Heart left ventricle (tissue), 13 donors: ENCODE results near the gene ANGPTL7.

Experiments used
- POLR2A ChIP-seq, 2 donors: fragments of 450-650 bp; IDR thresholded peaks; one replicate each; pipeline ENCODE4 v1.6.1; 2017; ENCODE audit warnings: antibody characterized with exemption in 2 of 2, mild to moderate bottlenecking in 2 of 2, moderate library complexity in 2 of 2
- TF ChIP-seq, protein P1 (sequence below), 12 donors: fragments of 200-600 bp; sonication (generic) in 4 of 12; IDR thresholded peaks; one replicate each; pipeline versions ENCODE4 v1.5.0 to v1.8.0; 2018 to 2022; ENCODE audit warnings: antibody characterized with exemption in 12 of 12, mild to moderate bottlenecking in 5 of 12
- donor health status: ischemic (EF 13 %, LVEDD 7.1; RV severe dilation, severe dysfunction).
- donor health status: DM: no; HTN: yes; CAD: no.
- donor health status: DM: no; HTN: no; CAD: no.
- donor health status: ischemic (EF 25% LVEDD 6.9; RV normal size, moderate dysfunction).
- donor health status: ischemic (EF 25% LVEDD 5.7; RV mildly dilated, moderate dysfunction).
- donor health status: ischemic (EF 35%, LVEDD 5.7; RV mildly dilated, moderate dysfunction).
- donor health status: nonischemic (EF 11% LVEDD 7.7; RV severe dilation, severe dysfunction).
- donor health status: DM: yes; HTN: yes; CAD: no.
- donor health status: PGD.
- donor health status: ischemic (EF 29% LVEDD 5.4; RV normal size, mild dysfunction).
- donor health status: nonischemic (EF 23%, LVEDD 6.1; RV moderate dilation, normal function).

DNA sequence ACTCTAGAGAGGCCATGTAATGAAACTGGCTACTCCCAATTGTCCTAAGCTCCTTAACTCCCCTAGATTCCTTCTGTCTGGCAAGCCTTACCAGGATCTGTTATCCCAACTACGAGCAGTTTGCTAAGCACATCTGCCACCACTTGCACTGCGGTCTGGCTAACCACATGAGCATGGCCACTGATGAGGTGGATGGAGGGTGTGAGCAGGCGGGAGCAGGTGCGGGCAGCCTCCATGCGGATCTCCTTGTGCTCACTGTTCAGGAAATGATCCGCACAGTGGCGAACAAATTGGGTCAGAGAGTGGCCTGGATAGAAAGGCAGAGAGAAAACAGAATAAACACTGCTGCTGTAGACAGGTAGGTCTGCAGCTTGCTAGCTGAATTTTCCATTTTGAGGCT, 49.2 kb downstream of the ANGPTL7 start:
- TF ChIP-seq, protein P1, sequence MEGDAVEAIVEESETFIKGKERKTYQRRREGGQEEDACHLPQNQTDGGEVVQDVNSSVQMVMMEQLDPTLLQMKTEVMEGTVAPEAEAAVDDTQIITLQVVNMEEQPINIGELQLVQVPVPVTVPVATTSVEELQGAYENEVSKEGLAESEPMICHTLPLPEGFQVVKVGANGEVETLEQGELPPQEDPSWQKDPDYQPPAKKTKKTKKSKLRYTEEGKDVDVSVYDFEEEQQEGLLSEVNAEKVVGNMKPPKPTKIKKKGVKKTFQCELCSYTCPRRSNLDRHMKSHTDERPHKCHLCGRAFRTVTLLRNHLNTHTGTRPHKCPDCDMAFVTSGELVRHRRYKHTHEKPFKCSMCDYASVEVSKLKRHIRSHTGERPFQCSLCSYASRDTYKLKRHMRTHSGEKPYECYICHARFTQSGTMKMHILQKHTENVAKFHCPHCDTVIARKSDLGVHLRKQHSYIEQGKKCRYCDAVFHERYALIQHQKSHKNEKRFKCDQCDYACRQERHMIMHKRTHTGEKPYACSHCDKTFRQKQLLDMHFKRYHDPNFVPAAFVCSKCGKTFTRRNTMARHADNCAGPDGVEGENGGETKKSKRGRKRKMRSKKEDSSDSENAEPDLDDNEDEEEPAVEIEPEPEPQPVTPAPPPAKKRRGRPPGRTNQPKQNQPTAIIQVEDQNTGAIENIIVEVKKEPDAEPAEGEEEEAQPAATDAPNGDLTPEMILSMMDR (IDR thresholded peaks at IDR 0.05) = no peak
- TF ChIP-seq POLR2A (IDR thresholded peaks at IDR 0.05) = no peak
